GM23338 (cell line): ENCODE results near the gene MPHOSPH9. TPM values are rescaled to one million over a fixed set of nuclear protein-coding genes. Genes with fewer than 3 reads are reported as not detected.

Experiments
- ATAC-seq: fragments of 200-7000 bp; cut with Tn5 transposase; 3 replicates; pipeline ENCODE4 v1.9.1; 2020
- DNase-seq: peaks from one replicate; pipeline ENCODE4 v3.0.0-alpha.2; 2015; ENCODE audit warnings: low spot score
- H2AFZ ChIP-seq: fragments of 200-600 bp; sonication (generic); 2 replicates; pipeline ENCODE4 v1.8.0; 2016; ENCODE audit warnings: antibody characterized with exemption, mild to moderate bottlenecking, moderate library complexity
- H3F3A ChIP-seq: fragments of 200-600 bp; sonication (generic); replicated peaks from 2 replicates; pipeline ENCODE4 v1.8.0; 2017; ENCODE audit warnings: antibody characterized with exemption, mixed run types, low read depth
- H3K27ac ChIP-seq: fragments of 200-600 bp; sonication (generic); 2 replicates; pipeline ENCODE4 v1.6.1; 2016; ENCODE audit warnings: low read depth
- H3K27me3 ChIP-seq: fragments of 200-600 bp; sonication (generic); 2 replicates; pipeline ENCODE4 v1.8.0; 2016; ENCODE audit warnings: mild to moderate bottlenecking, mixed run types, moderate library complexity; ENCODE audit not compliant: insufficient read depth
- H3K36me3 ChIP-seq: fragments of 200-600 bp; sonication (generic); 2 replicates; pipeline ENCODE4 v1.8.0; 2016; ENCODE audit warnings: mild to moderate bottlenecking; ENCODE audit not compliant: insufficient read depth
- H3K4me1 ChIP-seq: fragments of 200-600 bp; sonication (generic); 2 replicates; pipeline ENCODE4 v1.8.0; 2016; ENCODE audit warnings: mild to moderate bottlenecking, moderate library complexity; ENCODE audit not compliant: insufficient read depth
- H3K4me2 ChIP-seq: fragments of 200-600 bp; sonication (generic); 2 replicates; pipeline ENCODE4 v1.7.1; 2017; ENCODE audit warnings: mixed run types
- H3K4me3 ChIP-seq: fragments of 200-600 bp; sonication (generic); 2 replicates; pipeline ENCODE4 v1.6.1; 2016; ENCODE audit warnings: mixed run types
- H3K79me2 ChIP-seq: fragments of 200-600 bp; sonication (generic); replicated peaks from 2 replicates; pipeline ENCODE4 v1.8.0; 2017; ENCODE audit warnings: mild to moderate bottlenecking; ENCODE audit not compliant: insufficient read depth
- H3K9me2 ChIP-seq: fragments of 200-600 bp; sonication (generic); 2 replicates; pipeline ENCODE4 v1.8.0; 2017; ENCODE audit not compliant: insufficient read depth
- H4K20me1 ChIP-seq: fragments of 200-600 bp; sonication (generic); replicated peaks from 2 replicates; pipeline ENCODE4 v1.8.0; 2017; ENCODE audit warnings: mild to moderate bottlenecking; ENCODE audit not compliant: insufficient read depth
- H3K27ac Mint-ChIP-seq: 2 replicates; pipeline ENCODE4 v1.8.0; 2020; ENCODE audit warnings: inconsistent platforms, mild to moderate bottlenecking, moderate library complexity, mixed read lengths
- H3K27me3 Mint-ChIP-seq: 3 replicates; pipeline ENCODE4 v1.8.0; 2022; ENCODE audit warnings: low read depth, mild to moderate bottlenecking, moderate library complexity, mixed read lengths, inconsistent platforms; ENCODE audit not compliant: insufficient read depth, poor library complexity
- H3K36me3 Mint-ChIP-seq: 3 replicates; pipeline ENCODE4 v1.8.0; 2021; ENCODE audit warnings: low read depth, mild to moderate bottlenecking, inconsistent platforms, moderate library complexity, mixed read lengths
- H3K4me1 Mint-ChIP-seq: 3 replicates; pipeline ENCODE4 v1.8.0; 2020; ENCODE audit warnings: mild to moderate bottlenecking, inconsistent platforms, mixed read lengths
- H3K4me3 Mint-ChIP-seq: 3 replicates; pipeline ENCODE4 v1.8.0; 2021; ENCODE audit warnings: moderate library complexity, mild to moderate bottlenecking, inconsistent platforms, mixed read lengths
- H3K9me3 Mint-ChIP-seq: 3 replicates; pipeline ENCODE4 v1.8.0; 2020; ENCODE audit warnings: moderate library complexity, mild to moderate bottlenecking, inconsistent platforms, mixed read lengths
- CTCF ChIP-seq, 2 experiments: fragments of 200-600 bp in 1 of 2; sonication (generic) in 1 of 2; conservative IDR thresholded peaks; 2 replicates each; pipeline versions ENCODE4 v1.5.1 to v1.6.1; 2016 to 2017; ENCODE audit warnings: antibody characterized with exemption in 2 of 2, low read depth in 2 of 2, mild to moderate bottlenecking in 2 of 2, moderate library complexity in 1 of 2
- ETS1 ChIP-seq: IDR thresholded peaks from 2 replicates; pipeline ENCODE4 v1.6.1; 2016; ENCODE audit warnings: antibody characterized with exemption
- EZH2 ChIP-seq: fragments of 200-600 bp; sonication (generic); IDR thresholded peaks from one replicate; pipeline ENCODE4 v1.8.0; 2017; ENCODE audit warnings: antibody characterized with exemption, mild to moderate bottlenecking, low read depth; ENCODE audit not compliant: unreplicated experiment
- EZH2phosphoT487 ChIP-seq: fragments of 200-600 bp; sonication (generic); IDR thresholded peaks from one replicate; pipeline ENCODE4 v1.8.1; 2018; ENCODE audit warnings: antibody characterized with exemption; ENCODE audit not compliant: unreplicated experiment
- NANOG ChIP-seq: IDR thresholded peaks from 2 replicates; pipeline ENCODE4 v1.6.1; 2016; ENCODE audit warnings: antibody characterized with exemption, borderline replicate concordance
- POLR2AphosphoS5 ChIP-seq: IDR thresholded peaks from 2 replicates; pipeline ENCODE4 v1.6.1; 2016; ENCODE audit warnings: antibody characterized with exemption, low read depth
- REST ChIP-seq: IDR thresholded peaks from one replicate; pipeline ENCODE4 v1.6.1; 2018; ENCODE audit warnings: antibody characterized with exemption; ENCODE audit not compliant: unreplicated experiment
- STAT1 ChIP-seq: IDR thresholded peaks from one replicate; pipeline ENCODE4 v1.6.1; 2016; ENCODE audit warnings: antibody characterized with exemption; ENCODE audit not compliant: unreplicated experiment
- ZNF114 ChIP-seq: fragments of 250-450 bp; sonication (Bioruptor Pico); IDR thresholded peaks from 2 replicates; pipeline ENCODE4 v1.5.0; 2020; ENCODE audit warnings: mild to moderate bottlenecking, moderate library complexity
- ZNF331 ChIP-seq: fragments of 250-450 bp; sonication (Bioruptor Pico); IDR thresholded peaks from 2 replicates; pipeline ENCODE4 v1.5.0; 2020; ENCODE audit warnings: low read depth, mild to moderate bottlenecking, moderate library complexity
- polyA plus RNA-seq: library from polyadenylated mRNA; unstranded; fragments of >200 nt; fragmentation: Nextera tagmentation; extraction: Ambion mirVana; gene quantifications from 2 replicates; pipeline ENCODE4 v1.2.1, GENCODE V29; 2016
- total RNA-seq: library from RNA; depleted of rRNA; stranded (reverse); fragments of >200 nt; shearing (Covaris generic); gene quantifications from 2 replicates; pipeline ENCODE4 v1.2.3, GENCODE V29; 2014

MPHOSPH9 gene
- total and polyA plus RNA-seq, 2 experiments from 2014 or later = 30.5 to 77.9 TPM

DNA sequence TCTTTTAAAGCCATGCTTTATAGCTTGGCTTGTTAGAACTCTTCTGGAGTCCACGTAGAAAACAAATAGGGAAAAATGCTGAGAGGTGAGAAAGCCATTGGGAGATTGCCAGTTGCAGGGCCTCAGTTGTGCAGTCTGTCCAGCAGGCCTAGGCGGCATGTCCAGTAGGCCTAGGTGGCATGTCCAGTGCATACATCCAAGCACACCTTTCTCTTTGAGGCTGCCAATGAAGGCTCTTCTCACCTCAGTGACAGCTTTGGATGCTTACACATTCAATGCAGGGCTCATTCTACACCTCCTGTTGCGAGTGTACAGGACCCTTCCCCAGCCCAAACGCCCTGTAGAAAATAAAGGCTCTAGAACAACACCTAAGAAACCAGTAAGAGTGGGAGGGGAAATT, 25.7 kb upstream of the MPHOSPH9 start (continued):
- TF ChIP-seq NANOG (no peak), REST (no peak), ZNF331 (CRISPR knock-in tag) (no peak), STAT1 (no peak), EZH2phosphoT487 (no peak), ETS1 (no peak), ZNF114 (no peak), EZH2 (no peak), POLR2AphosphoS5 (no peak), CTCF (conservative IDR thresholded peaks at IDR 0.05; ENCODE audit: low read depth in 2 of 2) (no peak)

DNA sequence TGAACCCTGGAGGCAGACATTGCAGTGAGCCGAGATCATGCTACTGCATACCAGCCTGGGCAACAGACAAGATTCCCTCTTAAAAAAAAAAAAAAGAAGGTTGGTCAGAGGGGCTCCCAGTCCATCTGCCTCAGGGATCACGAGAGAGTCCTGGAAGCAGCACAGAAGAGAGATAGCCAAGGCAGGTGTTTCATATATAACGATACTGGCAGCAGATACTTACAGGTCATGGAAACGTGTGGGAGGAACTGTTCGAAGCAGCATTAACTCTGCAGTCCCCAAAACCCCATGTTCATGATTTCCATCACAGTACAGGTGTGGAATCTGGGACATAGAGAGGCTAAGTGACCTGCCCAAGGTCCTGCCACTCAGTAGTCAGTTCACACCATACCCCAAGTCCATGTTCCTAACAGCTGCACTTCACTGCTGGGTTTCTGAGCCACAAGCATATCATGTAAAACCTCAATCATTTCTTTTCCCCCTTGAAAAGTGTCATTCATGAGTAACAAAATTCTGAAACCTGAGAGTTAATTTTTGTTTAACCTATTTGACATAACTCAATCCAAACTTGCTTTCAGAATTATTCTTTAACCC, 22.0 kb upstream of the MPHOSPH9 start:
- H2AFZ ChIP-seq = no peak overlapping the region
- peaks cover 4% of the 10 kb centered on the region; the same call in 1 of the 2 replicates for H3K4me1 ChIP-seq
- TF ChIP-seq NANOG (no peak), POLR2AphosphoS5 (no peak), EZH2phosphoT487 (no peak), ETS1 (no peak), CTCF (conservative IDR thresholded peaks at IDR 0.05; ENCODE audit: low read depth in 2 of 2) (no peak), STAT1 (no peak)
- peaks cover 19% of the 10 kb centered on the region for H3K36me3 ChIP-seq
- H3K27me3 ChIP-seq = no peaks in the 10 kb centered on the region
- no peak for DNase-seq
- no peaks in the 10 kb centered on the region for H3K9me2 ChIP-seq
- Mint-ChIP-seq H3K4me1 (peaks cover 17% of the 10 kb centered on the region), H3K4me3 (no peak overlapping the region), H3K27me3 (no peaks in the 10 kb centered on the region), H3K9me3 (peaks cover 10% of the 10 kb centered on the region), H3K36me3 (peaks cover 83% of the 10 kb centered on the region), H3K27ac (no peak overlapping the region; the same call in 1 of the 2 replicates)
- no peak overlapping the region for H3K4me3 ChIP-seq
- peaks cover 29% of the 10 kb centered on the region for H3K79me2 ChIP-seq
- H3K4me2 ChIP-seq = no peak overlapping the region
- H4K20me1 ChIP-seq = peaks cover 23% of the 10 kb centered on the region
- no peak overlapping the region for H3K27ac ChIP-seq
- ATAC-seq = no peak
- H3F3A ChIP-seq = peaks cover 32% of the 10 kb centered on the region; the same call in 1 of the 2 replicates
